ENCODE measurements around the gene FBXO21.

FBXO21 gene

DNA sequence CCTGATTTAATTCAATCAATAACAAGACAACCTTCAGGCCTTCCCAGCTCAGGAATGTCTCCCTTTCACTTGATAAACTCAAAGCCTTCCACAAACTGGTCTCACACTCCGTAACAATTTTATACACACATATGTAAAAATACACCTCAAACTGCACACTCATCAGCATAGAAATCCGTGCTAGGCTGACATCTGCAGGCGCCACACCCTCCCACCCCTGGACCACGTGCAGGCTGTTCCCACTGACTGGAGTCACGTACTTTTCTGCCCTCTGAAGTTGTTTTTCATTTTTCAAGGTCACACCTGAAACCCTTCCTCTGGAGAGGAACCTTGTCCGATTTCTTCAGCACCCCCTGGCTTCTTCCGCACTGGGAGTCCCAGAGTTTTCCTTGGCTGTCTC lies 27.6 kb downstream of the FBXO21 start:
- DNase-seq (ENCODE audit: low read depth): no peak

DNA sequence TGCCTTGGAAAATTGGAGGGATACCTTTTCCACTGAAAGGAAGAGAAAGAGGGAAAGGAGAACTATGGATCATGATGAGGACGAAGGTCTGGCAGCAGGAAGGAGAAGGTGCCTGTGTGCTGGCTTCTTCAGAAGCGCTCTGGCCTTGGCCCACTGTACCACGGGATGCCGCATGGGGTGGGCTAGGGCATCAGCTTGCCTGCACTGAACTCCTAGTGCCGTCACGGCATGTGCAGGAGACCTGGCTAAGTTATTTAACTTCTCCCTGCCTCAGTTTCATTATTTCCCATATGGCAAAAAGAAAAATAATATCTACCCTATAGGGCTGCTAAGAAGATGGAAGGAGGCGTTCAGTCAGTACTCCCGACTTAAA lies 28.1 kb downstream of the FBXO21 start:
- DNase-seq (ENCODE audit: low read depth): no peak

DNA sequence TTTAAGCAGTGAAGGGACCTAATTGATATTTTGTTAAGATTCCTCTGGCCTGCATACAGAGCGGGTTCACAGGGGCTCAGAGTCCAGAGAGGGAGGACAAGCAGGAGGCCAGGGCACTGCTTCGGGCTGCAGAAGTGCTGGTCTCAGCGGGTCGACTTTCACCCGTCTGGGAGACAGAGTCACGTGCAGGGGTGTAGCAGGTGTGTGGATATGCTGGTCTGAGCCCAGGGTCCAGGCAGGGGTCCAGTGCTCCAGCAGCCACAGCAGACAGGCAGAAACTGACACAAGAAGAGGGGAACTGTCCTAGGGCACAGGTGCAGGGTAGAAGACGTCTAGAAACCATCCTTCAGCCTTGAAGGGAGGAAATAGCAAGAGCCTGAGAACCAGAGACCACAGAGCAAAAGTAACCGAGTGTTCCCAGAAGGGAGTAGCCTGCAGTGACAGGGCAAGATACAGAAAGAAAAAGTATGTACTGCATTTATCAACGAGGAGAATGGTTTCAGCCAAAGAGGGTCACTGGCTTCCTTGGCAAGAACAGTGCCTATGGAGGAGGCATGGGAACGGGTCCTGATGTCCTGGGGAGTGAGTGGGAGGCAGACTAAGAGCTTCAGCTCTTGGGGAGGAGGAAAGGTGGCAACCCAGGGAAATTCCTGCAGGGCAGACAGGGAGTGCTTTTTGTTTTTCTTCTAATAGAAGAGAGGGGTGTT lies 28.7 kb downstream of the FBXO21 start:
- DNase-seq (ENCODE audit: low read depth): no peak

DNA sequence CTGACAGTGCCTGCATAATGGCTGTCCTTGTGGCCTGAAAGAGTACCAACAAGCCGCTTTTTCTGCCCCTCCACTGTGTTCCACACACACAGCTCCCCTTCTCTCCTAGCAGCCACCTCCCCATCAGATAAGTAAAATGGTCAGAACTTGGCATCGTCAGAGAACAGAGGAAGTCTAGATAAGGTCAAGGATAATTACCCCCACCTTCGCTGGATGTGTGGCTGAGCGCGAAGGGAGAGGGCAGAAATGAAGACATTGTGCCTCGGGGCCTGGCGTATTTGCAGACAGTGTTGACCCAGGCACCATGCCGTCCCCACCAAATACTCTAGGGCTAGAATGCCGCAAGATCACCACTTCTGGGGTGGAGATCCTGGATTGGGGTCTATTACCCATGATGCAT lies 30.6 kb downstream of the FBXO21 start:
- DNase-seq (ENCODE audit: low read depth): no peak

DNA sequence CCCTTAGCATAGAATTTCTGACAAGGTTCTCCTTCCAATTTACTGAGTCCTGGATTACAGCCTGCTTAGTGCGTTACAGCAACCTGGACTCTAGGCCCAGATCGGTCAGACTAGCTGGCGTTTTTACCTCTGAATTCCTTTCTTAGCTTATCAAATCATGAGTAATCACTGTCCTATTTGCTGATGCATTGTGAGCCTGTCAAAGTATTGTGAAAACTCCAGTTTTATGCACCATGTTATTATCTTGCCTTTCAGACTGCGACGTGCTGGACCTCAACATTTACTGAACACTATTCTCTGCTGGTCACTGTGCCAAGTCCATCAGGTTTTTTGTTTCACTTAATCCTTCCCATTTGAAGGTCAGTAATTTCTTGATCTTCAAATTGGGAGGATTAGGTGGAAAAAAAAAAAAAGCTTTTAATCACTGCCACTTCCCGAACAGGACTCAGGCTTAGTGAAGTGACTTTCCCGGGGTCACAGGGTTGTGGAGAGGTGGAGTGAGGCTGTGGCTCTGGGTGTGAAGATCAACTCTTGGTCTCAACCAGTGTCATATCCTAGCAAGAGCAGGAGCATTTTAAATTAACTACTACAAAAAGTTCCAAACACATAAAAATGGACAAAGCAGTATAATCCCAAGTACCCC lies 31.2 kb downstream of the FBXO21 start:
- no peak for DNase-seq (ENCODE audit: low read depth)

DNA sequence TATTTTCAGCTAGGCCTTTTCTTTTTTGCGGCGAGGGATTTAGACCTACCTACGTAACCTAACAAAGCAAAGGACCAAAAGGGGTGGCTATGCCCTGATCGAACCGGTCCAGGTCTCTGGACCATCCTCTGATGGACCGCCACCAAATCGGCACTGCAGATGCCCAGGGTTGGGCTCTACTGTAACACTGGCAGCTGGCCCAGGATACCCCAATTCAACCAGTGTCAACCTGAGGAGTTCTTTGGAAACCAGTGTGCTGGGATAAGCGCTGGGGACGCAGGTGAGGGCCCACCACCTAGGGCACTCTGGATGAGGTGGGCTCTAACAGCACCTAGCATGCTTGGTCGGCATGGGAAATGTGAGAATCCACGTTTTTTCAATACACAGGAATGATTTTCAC lies 32.2 kb downstream of the FBXO21 start:
- DNase-seq (ENCODE audit: low read depth): no peak

DNA sequence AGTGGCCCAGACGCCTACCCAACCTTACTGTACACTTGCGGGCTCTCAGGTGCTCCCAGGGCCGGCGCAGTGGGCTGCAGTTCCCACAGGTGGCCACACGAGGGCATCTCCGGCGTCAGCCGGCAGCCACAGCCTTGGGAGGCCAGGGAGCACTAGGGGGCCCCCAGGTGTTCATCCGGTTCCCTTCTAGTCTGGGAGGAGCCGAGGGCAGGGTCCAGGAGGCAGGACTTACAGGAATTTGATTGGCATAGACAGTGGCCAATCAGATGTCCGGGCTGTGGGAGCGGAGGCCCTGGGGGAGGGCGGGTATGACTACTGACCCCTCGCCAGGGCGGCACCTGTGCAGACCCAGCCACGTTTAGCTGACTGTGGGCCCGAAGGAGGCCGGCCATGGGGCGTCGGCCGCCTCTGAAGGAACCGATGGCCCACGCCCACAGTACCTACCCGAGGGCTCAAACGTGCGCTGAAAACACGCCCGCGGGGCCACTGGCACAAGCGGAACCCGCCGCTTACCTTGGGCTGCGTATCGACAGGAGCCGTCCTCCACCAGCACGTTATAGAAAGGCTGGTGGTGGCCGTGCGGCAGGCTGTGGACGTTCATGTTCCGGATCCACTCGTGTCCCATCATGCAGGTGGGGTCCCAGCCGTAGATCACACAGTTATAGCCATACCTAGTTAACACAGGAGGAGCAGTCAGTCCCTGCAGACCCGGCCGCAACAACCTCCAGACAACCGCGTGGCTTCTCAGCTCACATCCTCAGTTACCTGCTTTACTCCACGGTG lies 34.8 kb downstream of the FBXO21 start:
- DNase-seq (ENCODE audit: low read depth): peak; percentile 50

DNA sequence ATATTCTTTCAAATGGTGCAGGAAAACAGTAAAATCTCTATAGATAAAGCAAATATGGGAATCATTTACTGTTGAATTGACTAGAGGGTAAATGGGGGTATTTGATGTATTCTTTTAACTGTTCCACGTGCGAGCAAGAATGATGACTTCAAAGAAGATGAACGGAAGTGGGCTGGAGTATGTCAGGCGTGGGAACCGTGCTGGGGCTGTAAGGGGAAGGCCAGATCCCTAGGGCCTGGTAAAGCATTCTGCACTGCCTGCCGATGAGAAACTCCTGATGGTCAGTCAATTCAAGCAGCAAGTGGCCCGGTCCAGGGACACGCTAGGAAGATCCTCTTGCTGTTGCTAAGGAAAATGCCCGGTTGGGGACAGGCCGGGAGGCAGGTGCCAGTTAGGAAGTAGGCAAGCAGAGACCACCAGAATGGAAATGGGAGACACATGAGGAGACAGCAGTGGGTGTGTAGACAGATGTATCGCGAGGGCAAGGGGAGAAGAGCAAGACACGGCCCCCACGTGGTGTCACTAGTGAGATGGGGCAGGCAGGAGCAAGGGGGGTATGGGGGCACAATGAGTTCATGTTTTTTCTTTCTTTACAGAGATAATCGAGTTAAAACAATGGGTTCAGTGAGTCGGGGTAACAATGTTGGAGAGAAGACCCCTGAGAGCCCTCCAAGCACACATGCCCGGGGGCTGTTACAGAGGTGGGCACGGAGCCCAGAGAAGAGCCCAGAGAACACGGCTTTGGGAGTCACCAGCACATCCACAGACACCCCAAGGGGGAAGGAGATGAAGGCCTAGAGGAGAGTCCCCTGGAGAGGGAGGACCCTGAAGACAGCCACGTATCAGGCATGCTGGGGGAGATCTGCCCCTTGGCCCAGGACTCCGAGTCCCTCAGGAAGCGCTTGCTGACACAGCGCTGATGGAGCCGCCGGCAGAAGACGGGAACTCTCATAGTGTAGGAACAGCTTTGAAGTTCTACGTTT lies 37.2 kb downstream of the FBXO21 start:
- DNase-seq (ENCODE audit: low read depth): no peak

DNA sequence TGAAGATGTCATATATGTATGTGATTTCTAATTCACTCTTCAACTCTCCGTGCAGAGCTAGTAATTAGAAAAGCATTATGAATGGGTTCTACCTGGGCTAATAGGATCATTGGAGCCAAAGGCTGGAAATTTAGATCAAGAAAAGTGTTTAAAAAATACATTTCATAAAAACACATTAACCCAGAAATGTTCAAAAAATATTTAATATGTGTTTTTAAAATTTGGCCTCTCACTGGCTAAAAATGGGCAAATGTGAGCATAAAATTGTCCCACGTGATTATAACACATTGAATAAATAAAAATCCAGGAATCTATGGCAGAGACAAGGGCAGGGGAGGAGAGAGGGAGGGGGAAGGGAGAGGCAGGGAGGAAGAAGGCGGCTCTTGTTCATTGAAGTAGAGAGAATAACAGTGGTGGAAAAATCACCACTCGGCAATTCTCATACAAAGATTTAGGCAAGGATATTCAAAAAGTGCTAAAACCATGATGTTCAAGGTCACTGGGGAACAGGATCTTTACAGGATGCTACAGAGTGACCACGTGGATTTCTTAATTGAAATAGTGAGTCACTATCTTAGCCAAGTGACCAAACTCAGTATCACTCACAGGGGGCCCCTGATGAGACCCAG lies 38.8 kb downstream of the FBXO21 start:
- no peak for DNase-seq (ENCODE audit: low read depth)

DNA sequence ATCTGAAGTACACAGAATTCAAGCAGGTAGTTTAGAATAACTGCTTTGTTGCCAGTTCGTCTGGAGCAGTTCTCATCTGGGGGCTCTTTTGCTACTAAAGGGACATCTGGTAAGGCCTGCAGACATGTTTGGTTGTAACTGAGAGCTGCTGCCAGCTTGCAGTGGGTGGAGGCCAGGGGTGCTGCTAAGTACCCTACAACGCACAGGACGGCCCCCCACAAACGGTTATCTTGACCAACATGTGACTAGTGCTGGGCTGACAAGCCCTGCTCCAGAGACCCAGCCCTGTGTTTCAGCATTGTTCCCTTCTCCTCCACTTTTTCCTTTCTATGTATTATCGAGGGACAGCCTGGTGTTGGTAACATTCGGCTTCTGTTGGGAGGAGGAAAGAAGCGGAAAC lies 40.8 kb downstream of the FBXO21 start:
- no peak for DNase-seq (ENCODE audit: low read depth)

DNA sequence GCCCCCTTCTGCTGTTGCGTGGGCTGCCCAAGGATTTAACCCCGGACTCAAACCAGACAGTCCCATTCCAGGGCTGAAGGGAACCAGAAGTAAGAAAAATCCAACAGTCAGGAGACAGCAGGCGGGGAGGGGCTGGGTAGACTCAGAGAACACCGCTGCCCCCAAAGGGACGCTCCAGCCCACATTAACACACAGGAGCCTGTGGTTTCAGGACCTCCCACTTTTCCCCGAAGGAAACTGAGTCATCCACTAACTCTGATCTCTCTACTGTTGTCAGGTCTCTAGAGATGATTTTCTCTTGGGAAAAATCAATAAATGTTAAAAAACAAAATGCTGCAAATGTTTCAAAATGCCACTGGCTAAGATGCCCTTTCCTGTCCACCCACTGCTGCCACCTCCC lies 41.6 kb downstream of the FBXO21 start:
- no peak for DNase-seq (ENCODE audit: low read depth)

DNA sequence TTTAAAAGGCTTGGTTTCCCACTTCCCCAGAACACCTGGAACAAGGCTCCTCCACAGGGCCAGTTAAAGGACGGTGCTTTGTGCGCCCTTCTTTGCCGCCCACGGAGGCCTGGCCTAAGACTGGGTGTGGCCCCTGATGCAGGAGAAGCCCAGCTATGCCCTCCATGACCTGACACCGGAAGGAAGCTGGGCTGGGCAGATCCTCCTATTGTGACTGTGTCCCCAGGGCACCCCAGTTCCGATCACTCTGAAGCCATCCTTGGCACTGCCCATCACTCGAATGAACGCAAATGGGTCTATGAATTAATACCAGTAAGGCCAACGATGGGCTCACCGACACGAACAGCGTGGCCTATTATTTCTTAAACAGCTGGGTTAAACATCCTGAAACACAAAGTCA lies 42.6 kb downstream of the FBXO21 start:
- DNase-seq (ENCODE audit: low read depth): no peak

DNA sequence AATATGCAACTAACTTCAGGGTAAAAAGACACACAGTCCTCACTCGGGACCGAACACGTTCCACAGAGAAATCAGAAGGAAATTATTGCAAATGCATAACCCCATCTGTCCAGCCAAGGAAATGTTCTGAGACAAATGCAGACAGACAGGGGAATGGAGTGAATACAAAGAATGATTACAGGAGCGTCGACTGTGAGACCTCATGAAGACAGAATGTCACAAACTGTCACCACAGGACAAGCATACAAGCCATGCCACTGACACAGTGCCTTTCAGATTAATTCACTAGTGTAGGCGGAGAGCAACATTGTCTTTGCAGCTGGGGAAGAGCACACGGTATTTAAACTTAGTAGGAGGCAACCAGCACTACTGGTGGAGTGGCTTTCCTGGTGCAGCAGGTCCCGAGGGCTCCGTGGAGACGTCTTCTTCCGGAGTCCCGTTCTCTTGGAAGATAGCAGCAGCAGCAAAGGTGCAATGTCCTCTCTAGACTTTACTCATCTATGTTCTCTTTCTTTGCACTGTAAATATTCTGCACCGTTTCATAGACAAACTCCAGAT lies 44.6 kb downstream of the FBXO21 start:
- DNase-seq (ENCODE audit: low read depth): no peak

DNA sequence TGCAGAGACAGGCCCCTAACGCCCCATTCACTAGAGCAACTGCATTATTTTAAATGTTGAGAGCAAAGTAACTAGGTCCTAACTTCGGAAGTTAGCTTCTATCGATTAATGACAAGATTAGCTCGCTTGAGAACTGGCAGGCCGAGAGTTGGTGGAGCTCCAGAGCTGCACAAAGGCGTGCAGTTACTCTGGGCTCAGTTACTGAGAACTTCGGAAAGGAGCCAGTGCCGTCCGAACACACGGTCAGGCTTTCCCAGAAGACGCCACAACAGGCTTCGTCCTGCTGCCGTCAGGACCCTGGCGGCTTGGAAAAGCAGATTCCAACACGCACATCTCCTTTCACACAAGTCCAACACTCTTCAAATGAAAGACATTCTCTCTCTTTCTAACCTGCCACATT lies 45.7 kb downstream of the FBXO21 start:
- DNase-seq (ENCODE audit: low read depth): no peak

DNA sequence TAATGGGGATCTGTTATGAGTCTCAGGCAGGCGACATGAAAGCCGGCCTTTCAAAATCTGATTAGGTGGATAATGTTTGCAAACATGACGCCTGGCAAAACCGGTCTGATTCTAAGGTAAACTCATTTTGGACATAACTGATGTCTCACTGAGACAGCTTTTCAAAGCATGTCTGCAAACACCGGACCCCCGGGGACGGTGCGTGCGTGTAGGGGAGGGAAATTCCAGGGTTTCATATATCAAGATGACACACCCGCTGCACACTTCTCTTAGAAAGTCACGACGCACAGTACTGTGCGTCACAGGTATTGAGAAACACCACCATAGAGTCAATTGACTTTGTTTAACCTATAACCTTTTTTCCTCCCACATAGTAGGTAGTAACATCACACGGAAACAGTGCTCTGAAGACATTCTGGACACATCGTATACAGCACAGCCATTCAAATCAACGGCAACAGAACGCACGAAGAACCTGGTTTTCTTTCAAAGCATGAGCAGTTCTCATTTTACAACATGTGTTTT lies 47.2 kb downstream of the FBXO21 start:
- no peak for DNase-seq (ENCODE audit: low read depth)

DNA sequence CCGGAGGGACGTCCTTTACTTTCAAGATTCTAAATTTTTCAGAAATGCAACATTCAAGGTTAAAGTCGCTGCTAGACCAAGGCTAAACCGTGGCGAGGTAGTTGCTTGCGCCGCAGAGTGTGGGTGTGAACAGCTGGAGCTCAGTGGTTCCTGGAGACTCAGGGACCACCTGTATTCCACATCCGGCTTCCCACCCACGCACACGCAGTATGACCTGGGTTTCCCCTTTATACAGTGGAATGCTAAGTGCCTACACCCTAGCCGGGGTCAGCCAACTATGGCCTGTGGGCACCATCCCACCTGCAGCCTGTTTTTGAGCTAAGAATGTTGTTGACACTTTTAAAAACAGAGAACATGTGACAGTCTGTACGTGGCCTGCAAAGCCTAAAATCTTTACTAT lies 48.2 kb downstream of the FBXO21 start:
- no peak for DNase-seq (ENCODE audit: low read depth)

DNA sequence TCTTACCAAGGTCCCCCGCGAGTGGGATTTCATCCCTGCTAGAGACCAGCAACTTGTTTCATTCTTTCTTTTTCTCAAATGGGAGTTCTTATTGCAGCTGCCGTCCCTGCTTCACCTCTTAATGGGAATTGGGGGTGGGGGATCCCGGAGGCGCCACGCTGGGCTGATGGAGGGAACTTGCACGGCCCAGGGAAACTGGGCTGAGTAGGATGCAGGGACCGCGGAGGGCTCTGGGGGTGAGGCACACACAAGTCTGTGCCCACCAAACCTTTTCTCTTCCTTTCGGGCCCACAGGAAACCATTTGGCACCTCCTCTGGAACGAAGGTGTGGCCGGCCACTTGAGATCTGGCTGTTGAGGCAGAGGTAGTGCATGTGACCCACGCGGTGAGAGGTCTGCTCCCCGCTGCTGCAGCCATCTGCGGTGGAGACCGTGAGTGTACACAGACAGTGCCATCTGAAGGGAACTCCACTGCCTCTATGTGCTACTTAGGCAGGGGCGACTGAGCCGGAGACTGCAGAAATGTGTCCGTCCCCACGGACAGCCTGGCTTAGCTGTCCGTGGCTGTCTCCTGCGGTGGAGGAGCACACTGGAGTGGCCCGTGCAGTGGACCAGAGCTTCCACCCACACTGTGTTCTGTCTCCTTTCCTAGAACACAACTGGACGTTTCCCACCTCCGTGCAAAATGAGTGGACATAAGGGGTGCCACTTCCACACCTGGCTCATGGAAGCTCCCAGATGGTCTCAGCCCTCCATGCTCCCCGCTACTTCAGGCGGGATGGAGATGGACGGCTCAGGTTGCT lies 49.0 kb downstream of the FBXO21 start:
- DNase-seq (ENCODE audit: low read depth): no peak

DNA sequence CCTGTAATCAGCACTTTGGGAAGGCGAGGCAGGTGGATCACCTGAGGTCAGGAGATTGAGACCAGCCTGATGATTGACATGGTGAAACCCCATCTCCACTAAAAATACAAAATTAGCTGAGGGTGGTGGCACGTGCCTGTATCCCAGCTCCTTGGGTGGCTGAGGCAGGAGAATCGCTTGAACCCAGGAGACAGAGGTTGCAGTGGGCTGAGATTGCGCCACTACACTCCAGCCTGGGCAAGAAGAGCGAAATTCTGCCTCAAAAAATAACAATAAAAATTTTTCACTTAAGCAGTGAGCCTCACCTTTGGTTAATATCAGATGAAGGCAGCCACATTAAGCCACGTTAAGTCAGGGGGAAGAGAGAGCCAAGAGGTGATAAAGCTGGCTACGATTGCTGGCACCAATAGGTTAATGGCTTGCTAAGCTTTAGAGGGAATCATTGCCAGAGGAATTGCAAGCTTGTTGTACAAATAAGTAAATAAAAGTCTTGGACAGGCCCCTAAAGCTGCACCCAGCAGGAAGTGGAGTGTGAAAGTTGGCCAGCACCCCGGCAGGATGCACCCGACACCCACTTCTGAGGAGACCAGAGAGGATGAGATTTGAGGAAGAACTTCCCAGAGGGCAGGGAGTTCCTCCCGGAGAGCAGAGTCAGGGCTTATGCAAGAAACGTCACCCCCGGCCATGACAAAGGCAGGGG lies 49.7 kb downstream of the FBXO21 start:
- DNase-seq (ENCODE audit: low read depth): no peak

DNA sequence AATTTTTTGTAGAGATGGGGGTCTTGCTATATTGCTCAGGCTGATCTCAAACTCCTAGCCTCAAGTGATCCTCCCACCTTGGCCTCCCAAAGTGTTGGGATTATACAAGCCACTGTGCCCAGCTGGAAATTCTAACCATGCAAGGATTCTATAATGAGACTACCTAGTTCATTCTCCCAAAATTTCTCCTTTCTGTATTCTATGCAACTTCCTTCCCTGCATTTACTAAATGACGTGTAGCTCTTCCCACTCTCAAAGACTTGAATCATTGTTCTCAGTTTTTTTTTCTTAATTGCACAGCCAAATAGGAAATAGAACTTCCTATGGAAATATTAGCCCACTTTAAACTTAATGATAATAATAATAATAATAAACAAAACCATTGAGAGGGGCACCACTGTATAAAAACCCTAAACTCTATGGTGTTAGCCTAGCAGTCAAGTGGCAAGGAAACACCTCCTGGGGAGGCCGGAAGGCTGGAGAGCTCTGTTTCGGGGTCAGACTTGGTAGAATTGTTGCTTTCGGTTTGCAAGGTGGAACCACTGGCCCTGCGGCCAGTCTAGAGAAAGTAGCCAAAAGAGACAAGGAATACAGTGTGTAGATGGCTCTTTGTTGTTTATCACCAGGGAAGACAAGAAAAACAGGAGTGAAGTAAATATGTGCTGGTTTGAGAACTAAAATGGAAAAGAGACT lies 51.1 kb downstream of the FBXO21 start:
- no peak for DNase-seq (ENCODE audit: low read depth)
